NOMO-1 treated with DMSO at 0.1 percent for 48 hours (cell line): ENCODE measurements around the gene IL1B.

Experiments
- DNase-seq: peaks from one replicate; lab custom pipeline; 2025; ENCODE audit not compliant: unreplicated experiment; lab: John Stamatoyannopoulos, UW

IL1B gene

GRCh38 chr2:112829961-112830681, 6.5 kb downstream of the IL1B start:
- no peak for DNase-seq

DNA sequence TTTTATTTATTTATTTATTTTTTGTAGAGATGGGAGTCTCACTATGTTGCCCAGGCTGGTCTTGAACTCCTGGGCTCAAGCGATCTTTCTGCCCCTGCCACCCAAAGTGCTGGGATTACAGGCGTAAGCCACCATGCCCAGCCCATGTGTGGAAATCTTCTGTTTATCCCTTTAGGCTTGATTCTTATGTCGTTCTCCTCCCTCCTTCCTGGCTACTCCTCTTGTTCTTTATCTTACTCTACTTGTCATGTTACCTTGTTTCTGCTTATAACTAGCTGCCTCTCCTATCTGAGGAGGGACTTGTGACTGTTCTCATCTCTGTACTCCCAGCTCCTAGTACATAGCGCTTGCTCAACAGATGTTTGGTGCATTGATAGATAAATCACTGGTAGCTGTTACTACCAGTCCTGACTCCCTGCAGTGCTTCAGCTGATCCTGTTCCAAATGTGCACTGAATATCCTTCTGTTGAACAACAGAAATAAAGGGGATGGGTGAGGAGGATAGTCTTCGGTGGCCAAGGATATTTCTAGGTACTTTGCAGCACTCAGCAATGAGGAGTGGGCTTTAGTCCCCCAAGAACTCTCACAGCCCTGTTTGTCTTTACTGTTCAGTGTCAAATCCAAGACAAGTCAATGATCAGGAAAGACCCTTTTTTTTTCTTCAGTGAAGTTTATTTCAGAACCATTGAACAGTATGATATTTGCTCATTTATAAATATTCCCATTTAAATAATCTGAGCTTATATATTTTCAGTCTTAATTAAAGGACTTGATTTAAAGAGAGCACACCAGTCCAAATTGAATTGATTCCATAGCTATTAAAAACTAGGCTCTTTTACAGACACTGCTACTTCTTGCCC, 7.2 kb downstream of the IL1B start:
- no peak for DNase-seq

- no peak for DNase-seq
Observed at GRCh38 chr2:112828251-112828691, 8.3 kb downstream of the IL1B start.

DNA sequence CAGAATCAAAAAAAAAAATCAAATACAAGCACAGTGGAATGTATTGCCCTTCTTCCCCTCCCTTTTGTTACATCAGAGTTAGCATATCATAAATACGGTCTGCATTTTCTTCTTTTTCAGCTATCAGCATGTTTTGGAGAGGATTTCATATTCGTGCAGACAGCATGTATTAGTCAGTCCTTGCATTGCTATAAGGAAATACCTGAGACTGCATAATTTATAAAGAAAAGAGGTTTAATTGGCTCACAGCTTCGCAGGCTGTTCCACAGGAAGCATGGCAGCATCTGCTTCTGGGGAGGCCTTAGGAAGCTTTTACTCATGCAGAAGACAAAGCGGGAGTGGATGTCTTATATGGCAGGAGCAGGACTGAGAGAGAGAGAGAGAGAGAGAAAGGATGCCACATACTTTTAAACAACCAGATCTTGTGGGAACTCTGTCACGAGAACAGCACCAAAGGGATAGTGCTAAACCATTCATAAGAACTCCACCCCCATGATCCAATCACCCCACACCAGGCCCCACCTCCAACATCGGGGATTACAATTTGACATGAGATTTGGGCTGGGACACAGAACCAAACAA, 8.9 kb downstream of the IL1B start:
- no peak for DNase-seq

DNA sequence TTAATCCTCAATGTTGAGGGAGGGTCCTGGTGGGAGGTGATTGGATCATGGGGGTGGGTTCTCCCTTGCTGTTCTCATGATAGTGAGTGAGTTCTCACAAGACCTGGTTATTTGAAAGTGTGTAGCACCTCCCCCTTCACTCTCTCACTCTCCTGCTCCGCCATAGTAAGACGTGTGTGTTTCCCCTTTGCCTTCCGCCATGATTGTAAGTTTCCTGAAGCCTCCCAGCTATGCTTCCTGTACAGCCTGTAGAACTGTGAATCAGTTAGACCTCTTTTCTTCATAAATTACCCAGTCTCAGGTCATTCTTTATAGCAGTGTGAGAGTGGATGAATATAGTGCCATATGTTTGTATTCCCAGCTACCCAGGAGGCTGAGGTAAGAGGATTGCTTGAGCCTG, 9.6 kb downstream of the IL1B start:
- no peak for DNase-seq

DNA sequence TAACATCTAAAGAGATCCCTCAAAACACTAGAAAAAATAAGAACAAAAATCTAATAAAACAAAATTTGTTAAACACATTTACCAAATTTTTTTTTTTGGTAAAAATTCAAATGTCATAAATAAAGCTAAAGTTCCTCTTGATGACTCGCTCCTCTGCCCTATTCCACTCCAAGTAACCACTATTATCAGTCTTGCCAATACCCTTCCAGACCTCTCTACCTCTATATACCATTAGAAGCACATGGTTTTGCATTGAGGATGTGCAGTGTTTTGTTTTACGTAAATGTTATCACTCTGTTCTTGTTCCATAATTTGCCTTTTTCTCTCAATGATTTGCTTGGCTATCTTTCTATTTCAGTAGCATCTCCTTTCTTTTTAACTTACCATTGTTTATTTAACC, 10.9 kb downstream of the IL1B start:
- no peak for DNase-seq

DNA sequence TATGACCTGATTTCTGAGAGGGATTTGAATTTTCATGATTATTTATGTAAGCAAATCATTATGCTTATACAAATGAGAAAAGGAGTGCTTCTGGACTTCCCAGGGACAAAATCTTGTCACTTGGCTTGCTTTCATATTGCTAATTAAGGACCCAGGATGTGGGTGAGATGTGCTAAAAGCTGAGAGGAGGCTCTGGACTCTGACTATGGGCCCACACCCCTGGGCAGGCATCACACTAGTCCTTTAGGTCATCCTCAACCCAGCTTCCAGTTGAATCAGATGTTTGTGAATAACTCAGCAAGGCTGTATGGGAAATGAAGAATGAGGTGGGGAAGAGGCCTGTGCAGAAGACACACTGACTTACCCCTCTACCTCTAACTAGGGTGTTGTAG, 11.9 kb downstream of the IL1B start:
- DNase-seq: no peak

DNA sequence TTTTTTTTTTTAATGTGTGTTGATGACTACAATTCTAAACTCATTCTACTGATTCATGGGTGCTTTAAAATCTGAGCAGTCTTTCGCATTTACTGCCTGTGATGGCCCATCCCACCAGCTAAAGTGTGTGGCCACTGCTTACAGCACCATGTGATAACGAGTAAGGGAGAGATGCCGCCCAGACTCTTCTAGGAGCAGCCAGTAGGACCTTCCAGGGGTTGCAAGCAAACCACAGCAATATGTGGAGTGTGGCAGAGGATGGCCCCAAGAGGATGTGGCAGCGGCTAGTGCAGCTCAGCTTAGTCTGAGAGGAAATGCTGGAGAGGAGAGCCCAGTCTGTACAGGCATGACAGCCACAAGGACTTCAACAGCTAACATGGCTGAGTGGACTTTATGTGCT, 14.9 kb downstream of the IL1B start:
- DNase-seq: no peak

DNA sequence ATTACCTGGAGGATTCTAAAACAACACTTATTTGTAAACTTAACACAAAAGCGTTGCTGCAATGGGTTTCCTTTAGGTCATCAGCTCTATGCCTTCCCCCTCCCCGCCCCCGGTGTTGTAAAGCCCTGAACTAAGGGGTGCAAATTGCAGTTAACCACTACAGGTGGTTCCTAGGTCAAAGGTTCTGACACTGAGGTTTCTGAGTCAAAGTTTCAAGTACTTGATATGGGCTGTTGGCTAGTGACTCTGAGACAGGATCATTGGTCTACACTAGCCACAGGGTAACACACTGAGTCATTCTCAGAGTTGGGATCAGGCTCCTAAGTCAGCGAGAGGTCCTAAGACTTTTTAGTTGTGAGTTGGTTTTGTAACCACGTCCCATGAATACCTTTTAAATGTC, 15.4 kb downstream of the IL1B start:
- no peak for DNase-seq

DNA sequence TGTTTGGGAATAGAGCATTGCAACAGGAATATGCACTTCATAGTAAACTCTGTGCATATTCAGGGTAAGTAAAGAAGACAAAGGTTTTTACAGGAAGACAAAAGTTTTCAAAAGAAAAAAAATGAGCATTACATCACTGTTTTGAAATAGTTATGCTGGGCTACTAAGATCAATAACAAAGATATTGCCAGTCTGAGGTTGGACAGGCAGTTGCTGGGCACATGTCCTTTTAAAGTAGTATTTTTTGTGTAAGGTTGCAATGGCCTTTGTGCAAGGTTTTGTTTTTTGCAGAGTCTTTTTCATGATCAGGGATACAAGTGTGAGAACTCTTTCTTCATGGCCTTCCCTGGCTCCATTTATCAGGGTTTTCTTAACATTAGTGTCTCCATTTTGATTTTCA, 16.2 kb downstream of the IL1B start:
- DNase-seq: no peak

- DNase-seq: no peak
Observed at GRCh38 chr2:112819081-112819480, 17.5 kb downstream of the IL1B start.

DNA sequence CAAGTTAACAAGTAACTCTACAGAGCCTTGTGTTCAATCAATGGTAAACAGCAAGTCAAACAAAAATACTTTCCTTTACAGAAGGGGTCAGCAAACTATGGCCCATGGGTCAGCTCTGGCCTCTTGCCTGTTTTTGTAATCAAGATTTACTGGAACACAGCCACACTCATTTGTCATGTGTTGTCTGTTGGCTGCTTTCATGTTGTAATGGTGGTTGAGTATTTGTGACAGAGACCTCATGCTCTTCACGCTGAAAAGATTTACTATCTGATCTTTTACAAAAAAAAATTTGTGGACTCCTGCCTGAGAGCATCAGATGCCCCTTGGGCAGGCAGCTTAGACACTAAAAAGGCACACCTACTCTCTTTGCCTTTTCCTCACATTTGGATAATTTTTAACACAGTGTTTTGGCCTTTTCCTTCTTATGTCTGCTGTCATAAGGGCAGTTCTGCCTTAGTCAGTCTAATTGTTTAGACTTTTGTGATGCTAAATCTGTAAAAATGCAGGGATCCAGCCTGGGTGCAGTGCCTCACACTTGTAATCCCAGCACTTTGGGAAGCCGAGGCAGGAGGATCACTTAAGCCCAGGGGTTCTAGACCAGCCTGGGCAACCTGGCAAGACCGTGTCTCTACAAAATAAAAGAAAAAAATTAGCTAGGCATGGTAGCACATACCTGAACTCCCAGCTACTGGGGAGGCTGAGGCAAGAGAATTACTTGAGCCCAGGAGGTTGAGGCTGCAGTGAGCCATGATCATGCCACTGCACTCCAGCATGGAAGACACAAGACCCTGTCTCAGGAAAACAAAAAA, 18.3 kb downstream of the IL1B start:
- no peak for DNase-seq

DNA sequence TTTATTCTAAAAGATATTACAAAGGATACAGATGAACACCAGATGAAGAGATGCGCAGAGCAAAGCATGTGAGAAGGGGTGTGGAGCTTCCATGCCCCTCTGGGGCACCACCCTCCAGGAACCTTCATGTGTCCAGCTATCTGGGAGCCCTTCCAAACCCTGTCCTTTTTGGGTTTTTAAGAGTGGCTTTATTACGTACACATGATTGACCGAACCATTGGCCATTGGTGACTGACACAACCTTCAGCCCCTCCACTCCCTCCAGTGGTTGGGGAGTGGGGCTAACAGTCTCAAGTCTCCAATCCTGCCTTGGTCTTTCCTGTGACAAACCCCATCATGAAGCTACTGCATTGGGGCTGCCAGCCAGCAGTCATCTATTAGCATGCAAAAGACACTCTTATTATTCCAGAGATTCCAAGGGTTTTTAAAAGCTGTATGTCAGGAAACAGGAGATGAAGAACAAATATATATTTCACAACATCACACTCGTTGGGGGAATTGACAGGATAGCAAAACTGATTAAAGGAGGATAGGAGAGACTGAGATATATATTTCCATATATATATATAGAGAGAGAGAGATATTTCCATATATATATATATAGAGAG, 19.4 kb downstream of the IL1B start:
- DNase-seq: no peak

DNA sequence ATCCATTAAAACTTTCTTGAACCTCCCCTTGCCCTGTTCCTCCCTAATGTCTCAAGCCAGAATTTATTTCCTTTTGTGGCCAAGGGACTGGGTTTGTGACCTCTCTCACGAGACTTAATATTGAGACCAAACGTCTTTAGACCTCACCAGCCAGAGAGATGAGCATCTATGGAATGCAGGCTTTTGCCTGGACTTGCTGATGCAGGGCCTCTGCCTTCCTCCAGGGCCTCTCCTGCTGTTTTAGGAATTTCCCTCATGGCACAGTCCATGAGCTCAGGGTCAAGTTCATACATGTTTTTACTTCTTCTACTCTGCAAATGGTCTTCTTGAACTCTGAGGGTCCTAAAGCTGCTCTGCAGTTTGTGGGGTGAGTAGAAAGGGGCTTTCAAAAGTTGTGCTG, 22.3 kb downstream of the IL1B start:
- no peak for DNase-seq

GRCh38 chr2:112813280-112813966, 23.2 kb downstream of the IL1B start:
- DNase-seq: no peak

DNA sequence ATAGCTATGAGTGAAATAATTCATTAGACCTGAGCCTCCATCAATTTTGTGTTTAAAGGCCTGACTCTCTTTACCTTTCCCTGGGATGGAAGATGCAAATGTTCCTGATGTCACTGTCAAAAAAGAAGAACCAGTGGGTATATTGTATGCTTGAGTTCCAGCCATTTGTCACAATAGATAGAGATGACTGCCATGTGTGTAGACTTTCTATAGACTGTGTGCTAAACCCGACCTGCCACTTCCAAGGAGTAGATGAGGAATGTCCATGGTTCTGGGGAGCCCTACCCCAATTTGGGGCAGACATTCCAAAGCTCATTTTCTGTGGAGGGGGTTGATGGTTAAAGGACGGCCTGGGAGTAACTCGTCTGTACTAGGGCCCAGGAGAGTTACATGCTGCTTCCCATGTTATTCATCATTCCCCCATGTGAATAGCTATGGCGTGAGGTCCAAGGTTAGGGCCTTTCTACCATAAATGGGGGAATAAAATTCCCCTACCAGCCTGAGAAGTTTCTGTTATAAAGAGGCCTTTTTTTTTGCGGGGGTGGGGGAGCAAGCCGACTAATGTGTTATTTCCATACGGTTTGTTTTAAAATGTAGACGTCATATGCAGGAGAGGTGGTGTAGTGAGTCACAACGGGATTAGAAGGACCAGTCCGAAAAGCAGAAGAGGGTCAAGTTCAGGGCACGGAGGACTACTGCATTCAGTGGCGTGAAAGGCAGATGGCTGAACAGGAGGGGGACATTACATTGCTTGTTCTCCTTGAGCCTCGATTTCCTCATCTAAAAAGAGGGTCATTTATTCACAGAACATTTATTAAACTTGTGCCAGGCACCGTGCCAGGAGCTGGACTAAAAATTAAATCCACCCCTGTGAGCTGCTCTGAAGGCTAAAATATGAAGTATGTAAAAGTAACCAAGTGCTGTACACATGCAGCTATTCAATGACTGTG, 24.0 kb downstream of the IL1B start:
- DNase-seq: no peak

- DNase-seq: no peak
Observed at GRCh38 chr2:112811841-112812306, 24.7 kb downstream of the IL1B start.

DNA sequence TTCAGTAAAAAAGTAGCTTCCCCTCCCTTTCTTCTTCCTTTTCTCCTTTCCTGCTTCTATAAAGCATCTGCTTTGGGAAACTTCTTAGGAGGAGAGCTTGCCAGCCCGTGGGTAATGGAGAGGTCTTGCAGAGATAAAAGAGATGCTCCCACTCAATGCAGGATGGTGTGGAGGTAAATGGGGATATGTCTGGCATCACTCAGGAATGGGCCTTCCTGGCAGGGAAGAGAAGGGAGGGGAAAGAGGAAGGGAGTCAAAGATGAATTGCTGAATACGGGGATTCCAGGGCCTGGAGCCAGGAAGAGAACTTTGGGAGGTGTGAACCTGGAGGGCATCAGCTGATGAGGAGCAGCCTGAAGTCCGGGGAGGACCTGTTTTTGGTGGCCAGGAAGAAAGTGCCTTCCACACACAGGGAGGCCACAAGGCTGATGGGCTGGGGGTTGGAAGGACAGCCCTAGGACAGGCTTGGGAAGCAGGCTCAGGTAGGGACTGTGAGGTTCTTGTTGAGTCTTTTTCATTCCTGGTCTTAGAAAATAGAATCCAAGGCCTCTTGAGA, 25.2 kb downstream of the IL1B start:
- DNase-seq: no peak

- no peak for DNase-seq
Observed at GRCh38 chr2:112809112-112809511, 27.5 kb downstream of the IL1B start.
